Astrocyte (in vitro differentiated cells and primary cell): ENCODE results near the gene CXCR4.

Experiments used
- EZH2 ChIP-seq: IDR thresholded peaks from 2 replicates; pipeline ENCODE4 v1.6.1; 2012; ENCODE audit warnings: mild to moderate bottlenecking, low read length, inconsistent platforms; ENCODE audit not compliant: insufficient read depth
- TF ChIP-seq, protein P1 (sequence below): IDR thresholded peaks from 2 replicates; pipeline ENCODE4 v1.5.1; 2011; ENCODE audit warnings: low read depth, mild to moderate bottlenecking, inconsistent platforms, low read length, moderate library complexity; ENCODE audit not compliant: insufficient read depth

DNA sequence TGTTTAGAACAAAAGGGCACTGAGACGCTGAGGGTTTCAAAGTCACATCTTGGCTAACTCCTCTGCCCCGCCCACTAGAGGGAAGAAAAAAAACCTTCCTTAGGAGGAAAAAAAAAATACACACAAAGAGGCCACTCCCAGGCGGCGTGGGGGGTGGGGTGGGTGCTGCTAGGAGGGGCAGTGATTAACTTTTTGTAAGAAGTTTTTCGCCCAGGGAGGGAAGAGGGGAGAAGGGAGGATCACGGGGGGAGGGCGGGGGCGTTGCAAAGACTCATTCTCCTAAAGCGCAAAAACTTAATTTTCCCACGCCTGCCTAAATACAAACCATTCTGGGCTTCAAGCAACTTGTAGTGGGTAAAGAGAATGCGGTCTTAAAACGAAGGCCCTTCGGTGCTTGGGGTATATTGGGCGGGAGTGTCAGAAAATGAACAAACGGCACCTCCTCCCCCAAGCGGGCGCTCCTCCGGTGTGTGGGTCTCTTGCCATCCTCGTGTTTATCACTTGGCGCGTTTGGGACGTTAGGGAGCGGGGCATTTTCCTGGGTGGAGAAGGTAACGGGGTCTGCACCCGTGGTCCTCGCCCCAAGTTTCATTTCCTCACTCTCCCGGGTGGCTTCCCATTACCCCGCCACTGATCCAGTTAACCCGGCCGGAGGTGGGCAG lies 1.7 kb downstream of the CXCR4 start:
- TF ChIP-seq, protein P1, sequence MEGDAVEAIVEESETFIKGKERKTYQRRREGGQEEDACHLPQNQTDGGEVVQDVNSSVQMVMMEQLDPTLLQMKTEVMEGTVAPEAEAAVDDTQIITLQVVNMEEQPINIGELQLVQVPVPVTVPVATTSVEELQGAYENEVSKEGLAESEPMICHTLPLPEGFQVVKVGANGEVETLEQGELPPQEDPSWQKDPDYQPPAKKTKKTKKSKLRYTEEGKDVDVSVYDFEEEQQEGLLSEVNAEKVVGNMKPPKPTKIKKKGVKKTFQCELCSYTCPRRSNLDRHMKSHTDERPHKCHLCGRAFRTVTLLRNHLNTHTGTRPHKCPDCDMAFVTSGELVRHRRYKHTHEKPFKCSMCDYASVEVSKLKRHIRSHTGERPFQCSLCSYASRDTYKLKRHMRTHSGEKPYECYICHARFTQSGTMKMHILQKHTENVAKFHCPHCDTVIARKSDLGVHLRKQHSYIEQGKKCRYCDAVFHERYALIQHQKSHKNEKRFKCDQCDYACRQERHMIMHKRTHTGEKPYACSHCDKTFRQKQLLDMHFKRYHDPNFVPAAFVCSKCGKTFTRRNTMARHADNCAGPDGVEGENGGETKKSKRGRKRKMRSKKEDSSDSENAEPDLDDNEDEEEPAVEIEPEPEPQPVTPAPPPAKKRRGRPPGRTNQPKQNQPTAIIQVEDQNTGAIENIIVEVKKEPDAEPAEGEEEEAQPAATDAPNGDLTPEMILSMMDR: no peak
- TF ChIP-seq EZH2: no peak
